ENCODE results near the gene GPC5.

GRCh38 chr13:91657283-91657682, 258.9 kb downstream of the GPC5 start:
- TF ChIP-seq, protein P1, sequence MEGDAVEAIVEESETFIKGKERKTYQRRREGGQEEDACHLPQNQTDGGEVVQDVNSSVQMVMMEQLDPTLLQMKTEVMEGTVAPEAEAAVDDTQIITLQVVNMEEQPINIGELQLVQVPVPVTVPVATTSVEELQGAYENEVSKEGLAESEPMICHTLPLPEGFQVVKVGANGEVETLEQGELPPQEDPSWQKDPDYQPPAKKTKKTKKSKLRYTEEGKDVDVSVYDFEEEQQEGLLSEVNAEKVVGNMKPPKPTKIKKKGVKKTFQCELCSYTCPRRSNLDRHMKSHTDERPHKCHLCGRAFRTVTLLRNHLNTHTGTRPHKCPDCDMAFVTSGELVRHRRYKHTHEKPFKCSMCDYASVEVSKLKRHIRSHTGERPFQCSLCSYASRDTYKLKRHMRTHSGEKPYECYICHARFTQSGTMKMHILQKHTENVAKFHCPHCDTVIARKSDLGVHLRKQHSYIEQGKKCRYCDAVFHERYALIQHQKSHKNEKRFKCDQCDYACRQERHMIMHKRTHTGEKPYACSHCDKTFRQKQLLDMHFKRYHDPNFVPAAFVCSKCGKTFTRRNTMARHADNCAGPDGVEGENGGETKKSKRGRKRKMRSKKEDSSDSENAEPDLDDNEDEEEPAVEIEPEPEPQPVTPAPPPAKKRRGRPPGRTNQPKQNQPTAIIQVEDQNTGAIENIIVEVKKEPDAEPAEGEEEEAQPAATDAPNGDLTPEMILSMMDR (IDR thresholded peaks at IDR 0.05; ENCODE audit: low read depth, low read length, missing input control), result no peak
- TF ChIP-seq, protein P2, sequence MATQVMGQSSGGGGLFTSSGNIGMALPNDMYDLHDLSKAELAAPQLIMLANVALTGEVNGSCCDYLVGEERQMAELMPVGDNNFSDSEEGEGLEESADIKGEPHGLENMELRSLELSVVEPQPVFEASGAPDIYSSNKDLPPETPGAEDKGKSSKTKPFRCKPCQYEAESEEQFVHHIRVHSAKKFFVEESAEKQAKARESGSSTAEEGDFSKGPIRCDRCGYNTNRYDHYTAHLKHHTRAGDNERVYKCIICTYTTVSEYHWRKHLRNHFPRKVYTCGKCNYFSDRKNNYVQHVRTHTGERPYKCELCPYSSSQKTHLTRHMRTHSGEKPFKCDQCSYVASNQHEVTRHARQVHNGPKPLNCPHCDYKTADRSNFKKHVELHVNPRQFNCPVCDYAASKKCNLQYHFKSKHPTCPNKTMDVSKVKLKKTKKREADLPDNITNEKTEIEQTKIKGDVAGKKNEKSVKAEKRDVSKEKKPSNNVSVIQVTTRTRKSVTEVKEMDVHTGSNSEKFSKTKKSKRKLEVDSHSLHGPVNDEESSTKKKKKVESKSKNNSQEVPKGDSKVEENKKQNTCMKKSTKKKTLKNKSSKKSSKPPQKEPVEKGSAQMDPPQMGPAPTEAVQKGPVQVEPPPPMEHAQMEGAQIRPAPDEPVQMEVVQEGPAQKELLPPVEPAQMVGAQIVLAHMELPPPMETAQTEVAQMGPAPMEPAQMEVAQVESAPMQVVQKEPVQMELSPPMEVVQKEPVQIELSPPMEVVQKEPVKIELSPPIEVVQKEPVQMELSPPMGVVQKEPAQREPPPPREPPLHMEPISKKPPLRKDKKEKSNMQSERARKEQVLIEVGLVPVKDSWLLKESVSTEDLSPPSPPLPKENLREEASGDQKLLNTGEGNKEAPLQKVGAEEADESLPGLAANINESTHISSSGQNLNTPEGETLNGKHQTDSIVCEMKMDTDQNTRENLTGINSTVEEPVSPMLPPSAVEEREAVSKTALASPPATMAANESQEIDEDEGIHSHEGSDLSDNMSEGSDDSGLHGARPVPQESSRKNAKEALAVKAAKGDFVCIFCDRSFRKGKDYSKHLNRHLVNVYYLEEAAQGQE (IDR thresholded peaks at IDR 0.05), result no peak
- TF ChIP-seq FOXA1 (IDR thresholded peaks at IDR 0.05) (no peak), RAD21 (IDR thresholded peaks at IDR 0.05) (no peak), SP1 (IDR thresholded peaks at IDR 0.05) (no peak), NR2F2 (IDR thresholded peaks at IDR 0.05) (no peak), MAX (IDR thresholded peaks at IDR 0.05) (no peak), EGR1 (IDR thresholded peaks at IDR 0.05; ENCODE audit: low read depth in 2 of 2) (no peak), ATF3 (IDR thresholded peaks at IDR 0.05) (no peak), ZBTB33 (IDR thresholded peaks at IDR 0.05) (no peak), HNF4G (IDR thresholded peaks at IDR 0.05) (no peak), TAF1 (conservative IDR thresholded peaks at IDR 0.05) (no peak), YY1 (IDR thresholded peaks at IDR 0.05) (no peak)
